ENCODE data around the gene MEGF6.

The MEGF6 gene

GRCh38 chr1:3508757-3509415 is 102.4 kb downstream of the MEGF6 start:
- Histone ChIP-seq H3K9me3 (ENCODE audit: control insufficient read depth, low read length) (no peaks in the 10 kb centered on the region), H3K27me3 (ENCODE audit: control insufficient read depth, insufficient read depth, low read length) (no peaks in the 10 kb centered on the region), H3K36me3 (ENCODE audit: control insufficient read depth, insufficient read depth, low read length) (no peaks in the 10 kb centered on the region), H3K4me3 (ENCODE audit: low read depth, low read length) (no peak overlapping the region), H3K9ac (no peak overlapping the region), H3K27ac (no peak overlapping the region), H3K4me1 (no peaks in the 10 kb centered on the region), H2AFZ (no peak overlapping the region), H3K4me2 (ENCODE audit: low read length) (no peak overlapping the region), H3K79me2 (no peaks in the 10 kb centered on the region)
- no peak for TF ChIP-seq CTCF (IDR thresholded peaks at IDR 0.05)

- no peak overlapping the region for H3K27ac ChIP-seq
- H3K4me3 ChIP-seq (ENCODE audit: low read depth, low read length), result no peak overlapping the region
- no peak overlapping the region for H2AFZ ChIP-seq
- H3K36me3 ChIP-seq (ENCODE audit: control insufficient read depth, insufficient read depth, low read length), result no peaks in the 10 kb centered on the region
- H3K4me1 ChIP-seq, result no peaks in the 10 kb centered on the region
- no peaks in the 10 kb centered on the region for H3K79me2 ChIP-seq
- no peak overlapping the region for H3K9ac ChIP-seq
- no peaks in the 10 kb centered on the region for H3K9me3 ChIP-seq (ENCODE audit: control insufficient read depth, low read length)
- no peaks in the 10 kb centered on the region for H3K27me3 ChIP-seq (ENCODE audit: control insufficient read depth, insufficient read depth, low read length)
- H3K4me2 ChIP-seq (ENCODE audit: low read length), result no peak overlapping the region
- TF ChIP-seq CTCF (IDR thresholded peaks at IDR 0.05), result no peak
Measured at GRCh38 chr1:3507636-3508275, 103.6 kb downstream of the MEGF6 start.

GRCh38 chr1:3506943-3507342 is 104.4 kb downstream of the MEGF6 start:
- Histone ChIP-seq H3K27ac (no peak overlapping the region), H3K27me3 (ENCODE audit: control insufficient read depth, insufficient read depth, low read length) (no peaks in the 10 kb centered on the region), H3K36me3 (ENCODE audit: control insufficient read depth, insufficient read depth, low read length) (no peaks in the 10 kb centered on the region), H3K4me3 (ENCODE audit: low read depth, low read length) (no peak overlapping the region), H2AFZ (no peak overlapping the region), H3K4me2 (ENCODE audit: low read length) (no peak overlapping the region), H3K4me1 (no peaks in the 10 kb centered on the region), H3K9me3 (ENCODE audit: control insufficient read depth, low read length) (no peaks in the 10 kb centered on the region), H3K9ac (no peak overlapping the region), H3K79me2 (no peaks in the 10 kb centered on the region)
- no peak for TF ChIP-seq CTCF (IDR thresholded peaks at IDR 0.05)

GRCh38 chr1:3506041-3506440 is 105.3 kb downstream of the MEGF6 start:
- Histone ChIP-seq H3K4me2 (ENCODE audit: low read length) (no peak overlapping the region), H3K4me1 (no peaks in the 10 kb centered on the region), H3K9ac (no peak overlapping the region), H3K4me3 (ENCODE audit: low read depth, low read length) (no peak overlapping the region), H3K79me2 (no peaks in the 10 kb centered on the region), H3K36me3 (ENCODE audit: control insufficient read depth, insufficient read depth, low read length) (no peaks in the 10 kb centered on the region), H3K27ac (no peak overlapping the region), H3K9me3 (ENCODE audit: control insufficient read depth, low read length) (no peaks in the 10 kb centered on the region), H3K27me3 (ENCODE audit: control insufficient read depth, insufficient read depth, low read length) (no peaks in the 10 kb centered on the region), H2AFZ (no peak overlapping the region)
- TF ChIP-seq CTCF (IDR thresholded peaks at IDR 0.05), result no peak

GRCh38 chr1:3505161-3505560 is 106.1 kb downstream of the MEGF6 start:
- Histone ChIP-seq H3K9me3 (ENCODE audit: control insufficient read depth, low read length) (no peaks in the 10 kb centered on the region), H3K79me2 (no peaks in the 10 kb centered on the region), H2AFZ (no peak overlapping the region), H3K9ac (no peak overlapping the region), H3K36me3 (ENCODE audit: control insufficient read depth, insufficient read depth, low read length) (no peaks in the 10 kb centered on the region), H3K4me2 (ENCODE audit: low read length) (no peak overlapping the region), H3K4me1 (no peaks in the 10 kb centered on the region), H3K27ac (no peak overlapping the region), H3K27me3 (ENCODE audit: control insufficient read depth, insufficient read depth, low read length) (no peaks in the 10 kb centered on the region), H3K4me3 (ENCODE audit: low read depth, low read length) (no peak overlapping the region)
- no peak for TF ChIP-seq CTCF (IDR thresholded peaks at IDR 0.05)

Data from parathyroid adenoma (tissue), 2 donors.